ENCODE data around the gene SLC41A3.

Gene SLC41A3

GRCh38 chr3:126119008-126119675 lies 35.2 kb upstream of the SLC41A3 start:
- DNase-seq: peak in 1 of 3 experiments; percentile 13

GRCh38 chr3:126118591-126118990 lies 34.7 kb upstream of the SLC41A3 start:
- DNase-seq: no peak

- DNase-seq: no peak
Observed at GRCh38 chr3:126117786-126118185, 33.9 kb upstream of the SLC41A3 start.

- DNase-seq: no peak
Observed at GRCh38 chr3:126117212-126117611, 33.3 kb upstream of the SLC41A3 start.

GRCh38 chr3:126116526-126116925 lies 32.6 kb upstream of the SLC41A3 start:
- no peak for DNase-seq

GRCh38 chr3:126114443-126115386 lies 30.8 kb upstream of the SLC41A3 start:
- peak in 1 of 3 experiments; percentile 3 for DNase-seq

GRCh38 chr3:126113733-126114442 lies 30.0 kb upstream of the SLC41A3 start:
- DNase-seq: peak in 1 of 3 experiments; percentile 8

GRCh38 chr3:126113238-126113555 lies 29.3 kb upstream of the SLC41A3 start:
- DNase-seq: no peak

- no peak for DNase-seq
Observed at GRCh38 chr3:126112531-126113237, 28.8 kb upstream of the SLC41A3 start.

- DNase-seq: no peak
Observed at GRCh38 chr3:126111566-126112475, 27.9 kb upstream of the SLC41A3 start.

- DNase-seq: no peak
Observed at GRCh38 chr3:126111126-126111551, 27.2 kb upstream of the SLC41A3 start.

- no peak for DNase-seq
Observed at GRCh38 chr3:126110431-126111125, 26.7 kb upstream of the SLC41A3 start.

GRCh38 chr3:126109880-126110235 lies 25.9 kb upstream of the SLC41A3 start:
- no peak for DNase-seq

GRCh38 chr3:126109146-126109879 lies 25.4 kb upstream of the SLC41A3 start:
- no peak for DNase-seq

- no peak for DNase-seq
Observed at GRCh38 chr3:126108676-126109050, 24.7 kb upstream of the SLC41A3 start.

GRCh38 chr3:126107957-126108675 lies 24.2 kb upstream of the SLC41A3 start:
- DNase-seq: no peak

- no peak for DNase-seq
Observed at GRCh38 chr3:126107203-126107939, 23.4 kb upstream of the SLC41A3 start.

GRCh38 chr3:126106336-126107202 lies 22.6 kb upstream of the SLC41A3 start:
- no peak for DNase-seq

Data from NCI-H1417 (cell line).